Kidney capillary endothelial cell (primary cell): ENCODE measurements around the gene APBA3.

Experiments used
- DNase-seq: peaks from one replicate; pipeline ENCODE4 v3.0.0-alpha.2; 2018; ENCODE audit warnings: low spot score

APBA3 gene

DNA sequence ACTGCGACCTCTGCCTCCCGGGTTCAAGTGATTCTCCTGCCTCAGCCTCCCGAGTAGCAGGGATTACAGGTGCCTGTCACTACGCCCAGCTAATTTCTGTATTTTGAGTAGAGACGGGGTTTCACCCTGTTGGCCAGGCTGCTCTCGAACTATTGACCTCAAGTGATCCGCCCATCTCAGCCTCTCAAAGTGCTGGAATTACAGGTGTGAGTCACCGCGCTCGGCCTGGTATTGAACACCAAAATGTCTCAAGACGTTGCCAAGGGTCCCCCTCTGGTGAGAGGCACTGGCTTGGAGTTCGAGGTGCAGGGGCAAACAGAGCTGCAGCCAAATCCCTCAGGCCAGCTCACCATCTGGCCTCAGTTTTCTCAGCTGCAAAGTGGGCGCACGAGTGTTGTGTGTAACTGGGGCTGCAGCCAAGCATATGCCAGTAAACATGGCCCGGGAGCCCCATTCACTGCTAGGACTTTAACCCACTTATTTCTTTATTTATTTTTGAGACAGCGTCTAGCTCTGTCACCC, 45.3 kb downstream of the APBA3 start:
- no peak for DNase-seq

DNA sequence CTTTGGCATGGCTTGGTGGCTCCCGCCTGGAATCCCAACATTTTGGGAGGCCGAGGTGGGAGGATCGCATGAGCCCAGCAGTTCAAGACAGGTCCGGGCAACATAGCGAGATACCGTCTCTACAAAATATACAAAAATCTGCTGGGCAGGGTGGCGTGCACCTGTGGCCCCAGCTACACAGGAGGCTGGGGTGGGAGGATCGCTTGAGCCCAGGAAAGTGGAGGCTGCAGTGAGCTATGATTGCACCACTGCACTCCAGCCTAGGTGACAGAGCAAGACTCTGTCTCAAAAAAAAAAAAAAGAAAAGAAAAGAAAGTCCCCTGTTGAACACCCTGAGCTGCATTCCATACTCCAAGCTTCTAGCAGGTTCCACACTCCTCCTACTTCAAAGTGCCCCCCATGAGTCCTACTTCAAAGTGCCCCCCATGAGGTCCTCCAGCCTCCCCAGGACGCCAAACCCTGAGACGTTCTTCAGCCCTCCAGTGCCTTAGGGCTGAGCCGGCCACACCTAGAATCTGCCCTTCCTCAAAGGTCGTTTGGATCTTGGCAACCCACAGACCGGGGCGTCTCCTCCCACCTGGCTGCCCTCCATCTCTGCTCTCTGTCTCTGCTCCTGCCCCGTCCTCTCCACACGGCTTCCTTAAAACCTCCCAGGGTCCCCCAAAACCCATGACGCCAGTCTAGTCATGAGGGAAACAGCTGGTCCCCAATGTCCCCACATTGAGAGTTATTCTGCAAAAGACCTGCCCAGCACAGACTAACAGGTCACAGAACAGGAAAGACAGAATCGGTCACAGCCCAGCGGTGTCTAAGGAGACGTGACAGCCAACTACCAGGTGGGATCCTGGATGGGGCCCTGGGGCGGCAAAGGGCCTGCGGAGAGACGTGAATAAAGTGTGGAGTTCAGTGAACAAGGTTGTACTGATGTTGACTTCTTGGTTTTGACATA, 48.6 kb downstream of the APBA3 start:
- DNase-seq = no peak

DNA sequence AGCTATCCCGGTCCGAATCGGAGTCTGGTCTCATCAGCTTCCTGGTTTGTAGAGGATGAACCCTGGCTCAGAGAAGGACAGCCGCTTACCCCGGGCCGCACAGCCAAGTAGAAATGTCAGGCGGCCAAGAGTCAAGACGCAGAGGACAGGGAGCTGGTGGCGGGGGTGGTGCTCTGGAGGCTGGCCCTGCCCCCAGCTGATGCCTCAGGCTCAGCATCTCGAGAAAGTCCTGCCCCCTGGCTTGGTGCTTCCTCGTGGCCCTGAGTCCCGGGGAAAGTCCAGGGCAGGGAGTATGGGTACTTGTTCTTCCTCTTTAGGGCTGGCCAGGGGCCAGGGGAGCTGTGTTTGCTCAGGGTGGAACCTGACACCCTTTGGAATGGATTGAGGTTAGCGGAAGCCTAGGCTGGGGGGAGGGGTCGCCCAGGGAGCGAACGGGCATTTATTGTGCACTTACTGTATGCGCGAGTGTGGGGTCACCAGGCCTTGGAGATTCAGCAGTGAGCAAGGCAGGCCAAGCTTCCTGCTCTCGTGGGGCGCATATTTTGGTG, 51.2 kb downstream of the APBA3 start:
- DNase-seq = no peak

DNA sequence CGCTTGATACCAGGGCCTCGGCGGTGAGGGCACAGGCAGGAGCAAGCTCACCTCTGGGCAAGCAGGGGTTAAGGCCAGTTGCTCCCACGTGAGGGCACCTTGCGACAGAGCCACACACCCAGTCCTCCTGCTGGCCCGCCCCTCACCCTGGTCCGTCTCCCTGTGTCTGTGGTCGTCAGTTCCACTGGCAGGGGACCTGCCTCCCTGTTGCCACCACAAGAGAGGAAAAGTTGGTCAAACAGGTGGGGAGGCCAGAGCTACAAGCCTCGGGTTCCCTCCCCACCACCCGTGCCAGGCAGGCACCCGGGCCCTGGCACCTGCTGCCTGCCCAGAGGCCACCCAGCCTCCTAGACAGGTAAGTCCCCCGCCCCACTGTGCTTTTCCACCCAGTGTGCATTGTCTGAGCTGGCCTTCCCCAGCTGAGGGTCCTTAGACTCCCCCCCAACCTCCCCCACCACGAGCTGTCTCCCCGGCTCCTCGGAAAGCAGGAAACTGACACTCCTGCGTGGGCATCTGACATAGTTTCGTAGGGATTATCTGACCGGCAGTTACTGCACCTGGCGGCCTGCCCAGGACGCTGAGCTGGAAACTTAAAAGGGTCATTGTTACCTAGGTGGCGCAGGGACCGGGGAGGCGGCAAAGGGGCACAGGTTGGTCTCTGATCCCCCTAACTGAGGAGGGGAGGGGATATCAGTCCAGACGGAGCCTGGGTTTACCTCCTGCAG, 53.1 kb downstream of the APBA3 start, which contains the start of gene TJP3:
TSS of gene TJP3 (plus strand) at position 178 of the 725 bp plus-strand sequence. CDS start 20,049 bp downstream, outside the sequence.
- no peak for DNase-seq

DNA sequence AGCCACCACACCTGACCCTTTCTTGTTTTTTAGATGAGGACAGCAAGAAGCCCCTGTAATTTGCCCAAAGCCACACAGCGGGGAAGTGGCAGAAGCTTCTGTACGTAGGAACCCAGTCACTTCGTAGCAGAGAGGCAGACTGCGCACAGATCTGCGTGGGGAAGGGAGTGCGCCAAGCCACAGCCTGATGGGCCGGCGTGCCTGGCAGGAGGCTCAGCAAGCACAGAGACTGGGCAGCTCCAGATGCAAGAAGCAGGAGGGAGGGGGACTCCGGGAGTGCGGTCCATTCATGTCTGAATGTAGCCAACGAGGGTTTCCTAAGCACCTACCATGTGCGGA, 53.7 kb downstream of the APBA3 start:
- no peak for DNase-seq

DNA sequence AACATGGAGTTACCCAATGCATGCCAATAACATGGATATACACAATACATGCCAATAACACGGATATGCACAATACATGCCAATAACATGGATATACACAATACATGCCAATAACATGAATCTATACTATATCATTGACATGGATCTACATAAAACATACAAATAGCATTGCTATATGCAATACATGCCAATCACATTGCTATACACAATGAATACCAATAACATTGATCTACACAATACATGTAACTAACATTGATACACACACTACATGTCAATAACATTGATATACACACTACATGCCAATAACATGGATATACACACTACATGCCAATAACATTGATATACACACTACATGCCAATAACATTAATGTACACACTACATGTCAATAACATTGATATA, 60.3 kb downstream of the APBA3 start:
- no peak for DNase-seq
